HG02763 (cell line): ENCODE measurements around the gene EXOSC9.

ENCODE experiments used
- ATAC-seq: cut with Tn5 transposase; IDR thresholded peaks from one replicate; pipeline ENCODE4 v1.9.1; 2021; ENCODE audit warnings: mild to moderate bottlenecking, moderate library complexity; ENCODE audit not compliant: unreplicated experiment

EXOSC9 gene

DNA sequence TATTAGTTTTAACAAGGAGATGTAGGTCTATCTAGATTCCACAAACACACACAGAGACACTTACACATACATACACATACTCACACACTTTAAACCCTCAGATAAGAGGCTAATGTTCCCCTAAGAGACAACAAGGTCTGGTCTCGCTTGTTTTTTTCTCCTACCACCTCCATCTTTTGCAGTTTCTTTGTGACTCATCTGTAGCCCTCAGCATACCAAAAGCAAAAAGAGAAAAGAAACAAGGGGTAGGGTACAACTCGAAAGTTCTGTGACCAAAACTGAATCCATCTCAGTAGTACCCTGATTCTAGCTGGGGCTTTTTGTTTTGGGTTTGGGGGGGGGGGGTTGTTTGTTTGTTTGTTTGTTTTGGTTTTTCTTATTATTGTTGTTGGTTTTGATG lies 12.2 kb upstream of the EXOSC9 start:
- ATAC-seq = peak; percentile 94

- ATAC-seq = no peak
Measured at GRCh38 chr4:121789455-121789854, 11.7 kb upstream of the EXOSC9 start.

DNA sequence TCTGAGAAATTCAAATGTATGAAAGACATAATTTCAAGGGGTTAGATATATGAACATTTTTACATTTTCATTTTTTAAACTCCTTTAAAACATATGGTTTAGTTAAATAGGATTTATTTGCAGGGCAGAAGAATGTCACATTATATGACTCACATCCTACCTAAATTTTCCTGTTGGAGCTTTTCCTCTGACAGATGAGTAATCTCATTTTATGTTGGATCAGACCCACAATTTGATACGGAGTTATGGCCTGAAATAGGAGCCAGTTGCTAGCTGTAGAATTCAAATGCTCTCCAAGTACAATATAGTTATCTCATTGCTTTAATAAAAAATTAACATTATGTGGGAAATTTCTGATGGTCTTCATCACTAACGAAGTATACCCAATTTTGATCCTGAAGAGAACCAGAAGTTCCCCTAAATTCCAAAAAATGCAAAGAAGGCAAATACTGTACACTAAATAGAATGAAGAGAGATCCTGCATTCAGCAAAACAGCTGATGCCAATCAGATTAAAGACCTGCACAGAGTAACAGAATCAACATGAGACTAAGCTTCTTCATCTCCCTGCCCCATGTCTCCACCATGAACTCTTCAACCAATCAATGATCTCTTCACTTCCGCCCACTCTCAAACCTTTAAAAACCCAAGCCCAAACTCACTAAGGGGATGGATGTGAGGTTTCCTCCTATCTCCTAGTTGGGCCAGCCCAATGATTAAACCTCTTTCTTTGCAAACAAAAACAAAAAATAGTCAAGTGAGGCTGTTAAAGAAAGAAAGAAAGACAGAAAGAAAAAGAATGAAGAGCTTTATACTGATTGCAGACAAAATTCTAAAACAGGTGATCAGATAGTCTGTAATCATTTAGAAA lies 10.9 kb upstream of the EXOSC9 start:
- no peak for ATAC-seq

DNA sequence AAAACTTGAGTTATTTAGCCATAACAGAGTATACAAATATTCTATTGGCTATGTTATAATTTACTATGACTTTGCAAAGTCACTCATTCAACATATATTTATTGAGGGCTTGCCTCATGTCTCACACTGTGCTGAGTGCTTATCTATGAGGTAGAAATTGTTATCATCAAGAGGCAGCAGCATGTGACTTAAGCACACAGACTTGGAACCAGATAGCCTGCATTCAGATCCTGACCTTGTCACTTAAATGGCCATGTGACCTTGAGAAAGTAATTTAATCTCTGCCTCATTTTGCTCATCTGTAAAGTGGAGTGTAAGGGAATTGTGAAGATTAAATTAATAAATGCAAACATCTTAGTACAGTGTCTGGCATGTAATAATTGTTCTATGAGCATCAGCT lies 10.1 kb upstream of the EXOSC9 start:
- ATAC-seq = no peak

DNA sequence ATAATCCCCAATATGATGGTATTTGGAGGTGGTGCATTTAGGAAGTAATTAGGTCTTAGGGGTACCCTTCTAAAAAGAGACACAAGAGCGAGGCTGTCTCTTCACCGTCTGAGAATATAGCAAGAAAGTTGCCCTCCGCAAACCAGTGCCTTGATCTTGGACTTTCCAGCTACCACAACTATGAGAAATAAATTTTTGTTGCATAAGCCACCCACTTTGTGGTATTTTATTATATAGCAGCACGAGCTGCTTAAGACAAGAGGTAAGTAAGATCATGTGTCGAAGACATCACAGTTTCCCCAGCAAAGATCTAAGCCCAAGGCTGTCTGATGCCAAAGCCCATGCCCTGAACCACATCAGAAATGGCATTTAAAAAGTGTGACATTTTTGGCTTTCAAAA lies 9.6 kb upstream of the EXOSC9 start:
- ATAC-seq = no peak

- no peak for ATAC-seq
Measured at GRCh38 chr4:121792966-121793365, 8.2 kb upstream of the EXOSC9 start.

DNA sequence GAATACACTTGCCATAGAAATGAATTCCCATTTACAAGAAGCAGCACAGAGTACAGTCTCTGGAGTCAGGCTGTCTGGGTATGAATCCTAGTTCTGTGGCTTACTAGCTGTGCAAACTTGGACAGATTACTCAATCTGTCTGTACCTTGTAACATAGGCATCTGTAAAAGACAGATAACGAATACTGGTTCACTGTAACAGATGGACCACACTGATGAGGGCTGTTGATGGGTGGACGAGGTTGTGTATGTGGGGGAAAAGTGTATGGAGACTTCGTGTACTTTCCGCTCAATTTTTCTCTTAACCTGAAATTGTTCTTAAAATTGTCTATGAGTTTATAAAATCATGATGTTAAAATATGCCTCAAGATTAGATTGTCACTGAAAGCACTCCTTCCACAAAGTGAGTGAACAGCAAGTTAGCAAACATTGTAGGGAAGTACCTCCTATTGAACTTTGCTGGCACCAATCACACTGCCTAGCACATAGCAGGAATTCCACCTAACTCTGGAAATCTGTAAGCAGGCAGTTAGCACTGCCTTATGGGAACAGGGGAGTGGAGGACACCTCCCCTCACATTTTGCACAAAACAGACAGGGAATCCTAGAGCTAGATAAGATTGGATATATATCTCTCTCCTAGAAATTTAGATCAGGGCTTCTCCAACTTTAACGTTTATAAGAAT lies 6.5 kb upstream of the EXOSC9 start:
- ATAC-seq = no peak

DNA sequence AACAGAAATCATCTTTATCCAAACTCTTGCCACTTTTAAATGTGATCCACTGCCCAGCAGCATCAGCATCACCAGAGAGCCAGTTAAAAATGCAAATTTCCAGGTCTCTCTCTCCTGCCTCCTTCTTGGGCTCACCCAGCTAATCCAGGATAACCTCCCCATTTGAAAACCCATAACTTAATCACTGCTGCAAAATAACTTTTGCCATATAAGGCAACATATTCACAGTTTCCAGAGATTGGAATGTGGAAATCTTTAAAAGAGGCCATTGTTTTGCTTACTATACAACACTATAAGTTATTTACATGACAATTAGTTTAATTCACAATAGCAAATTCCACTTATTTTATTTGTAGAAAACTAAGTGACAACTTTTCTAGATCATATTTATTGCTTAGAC lies 4.8 kb upstream of the EXOSC9 start:
- ATAC-seq = no peak

DNA sequence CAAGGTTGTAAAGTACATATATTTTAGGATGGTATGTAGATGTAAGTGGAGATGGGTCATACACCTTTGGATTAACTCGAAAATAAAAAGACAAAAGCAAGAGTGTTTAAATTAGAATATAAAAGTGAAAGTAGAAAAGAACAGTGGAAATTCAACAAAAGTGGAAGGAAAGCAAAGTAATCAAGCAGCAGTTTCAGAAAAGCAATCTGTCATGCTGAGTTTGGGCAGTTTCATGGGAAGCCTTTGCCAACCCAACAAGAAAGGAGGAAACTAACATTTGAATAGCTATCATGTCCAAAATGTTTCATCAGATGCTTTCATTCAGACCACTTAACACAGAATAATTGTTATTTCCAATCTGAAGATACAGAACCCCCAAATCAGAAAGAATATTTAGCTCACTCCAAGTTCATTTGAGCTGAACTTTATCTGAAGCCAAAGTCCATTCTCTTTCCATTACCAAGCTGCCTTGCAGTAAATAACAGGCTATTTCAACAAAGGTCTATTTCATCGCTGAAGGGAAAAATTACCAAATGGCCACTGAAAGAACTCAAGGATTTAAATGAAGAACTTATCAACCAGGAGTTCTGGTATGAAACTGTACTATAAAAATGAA lies 1.8 kb upstream of the EXOSC9 start:
- ATAC-seq = no peak

DNA sequence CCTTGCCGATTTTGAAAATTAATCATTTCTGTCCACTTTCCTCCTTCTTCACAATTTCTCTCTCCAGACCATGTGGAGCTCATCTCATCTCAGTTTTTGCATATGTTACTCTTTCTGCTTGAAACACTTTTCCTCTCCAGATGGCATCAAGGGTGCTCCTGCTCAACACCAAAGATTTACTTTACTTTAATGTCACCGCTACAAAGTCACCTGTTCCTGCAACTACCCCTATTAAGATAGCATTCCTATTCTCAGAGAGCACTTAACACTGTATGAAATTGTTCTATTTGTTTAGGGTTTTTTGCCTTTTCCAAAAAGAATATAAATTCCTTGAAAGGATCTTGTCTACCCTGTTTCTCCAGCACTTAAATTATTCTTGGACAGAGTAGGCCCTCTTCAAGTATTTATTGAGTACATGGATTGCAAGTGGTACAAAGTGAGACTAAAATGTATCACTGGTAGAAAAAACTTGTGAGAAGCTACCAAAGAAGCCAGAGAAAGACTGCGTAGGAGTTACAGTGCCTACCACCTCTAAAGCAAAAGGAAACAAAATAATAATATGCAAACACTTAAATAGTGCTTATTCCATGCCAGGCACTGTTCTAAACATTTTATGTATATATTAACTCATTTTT lies 1.1 kb upstream of the EXOSC9 start:
- no peak for ATAC-seq

DNA sequence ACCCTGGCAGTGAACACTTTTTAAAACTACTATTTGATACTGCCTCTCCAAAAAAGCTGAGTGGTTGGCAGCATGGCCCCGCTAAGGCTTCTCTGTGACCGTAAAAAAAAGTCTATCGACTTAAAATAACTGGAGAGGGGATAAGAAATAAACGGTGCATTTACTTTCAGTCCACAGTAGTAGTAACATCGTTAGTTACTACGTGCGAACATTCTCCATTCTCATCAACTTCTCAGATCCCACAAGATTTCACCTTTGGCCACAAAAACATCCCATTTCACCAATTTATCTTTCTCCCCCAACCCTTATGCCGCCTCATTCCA lies 524 bp upstream of the EXOSC9 start:
- peak; percentile 17 for ATAC-seq

GRCh38 chr4:121801715-121802075 lies 572 bp downstream of the EXOSC9 start:
- no peak for ATAC-seq

GRCh38 chr4:121806411-121806810 lies 5.3 kb downstream of the EXOSC9 start:
- no peak for ATAC-seq

DNA sequence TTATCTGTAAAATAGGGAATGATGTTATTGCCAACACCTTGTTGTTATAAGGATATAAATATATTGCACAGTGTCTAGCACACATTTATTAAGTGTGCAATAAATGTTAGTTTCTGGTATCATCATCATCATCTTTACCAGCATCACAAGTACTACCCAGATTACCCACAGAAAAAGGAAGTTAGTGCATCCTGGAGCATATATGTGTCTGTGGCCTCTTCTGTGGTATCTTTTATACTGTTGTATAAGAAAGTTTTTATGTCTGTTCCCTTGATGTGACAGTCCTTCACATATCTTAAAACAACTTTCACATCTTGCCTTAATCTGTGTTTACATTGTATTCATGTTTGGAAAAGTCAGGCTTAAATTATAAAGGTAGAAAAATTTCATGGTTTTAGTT lies 10.0 kb downstream of the EXOSC9 start:
- ATAC-seq = no peak

- no peak for ATAC-seq
Measured at GRCh38 chr4:121814756-121815155, 13.6 kb downstream of the EXOSC9 start.

DNA sequence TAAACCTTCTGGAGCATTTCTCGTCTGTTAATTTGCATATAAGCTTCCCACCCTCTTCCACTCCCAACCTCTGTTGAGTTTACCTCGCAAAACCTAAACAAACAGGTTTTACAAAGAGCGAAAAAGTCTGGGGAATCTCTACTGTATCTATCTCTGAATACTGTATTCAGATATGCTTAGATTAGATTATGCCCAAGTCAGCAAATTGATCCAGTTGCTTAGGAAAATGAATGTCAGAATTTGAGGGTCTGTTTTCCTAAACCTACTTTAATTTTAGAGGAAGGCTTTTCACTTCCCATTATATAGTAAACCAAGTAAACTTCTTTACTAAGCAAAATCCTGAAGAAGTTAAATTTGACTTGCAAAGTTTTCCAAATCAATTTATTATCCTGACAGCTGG lies 15.9 kb downstream of the EXOSC9 start:
- no peak for ATAC-seq

DNA sequence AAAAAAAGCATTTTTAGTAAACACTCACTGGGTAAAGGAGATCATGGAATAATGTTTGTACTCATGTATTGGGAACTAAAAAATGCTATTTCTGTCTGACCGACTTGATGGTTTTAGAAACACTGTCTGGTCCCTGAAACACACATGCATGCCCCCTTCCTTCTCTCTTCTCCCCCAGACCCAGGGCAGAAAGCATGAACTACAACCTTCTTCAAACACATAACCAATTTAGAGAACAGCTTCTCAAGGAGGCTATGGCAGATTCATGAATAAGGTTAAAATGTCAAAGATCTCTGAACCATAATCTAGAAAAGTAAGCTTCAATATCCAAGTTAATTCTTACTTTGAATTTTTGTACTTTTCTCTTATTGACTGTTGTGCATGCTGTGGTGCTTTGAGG lies 16.6 kb downstream of the EXOSC9 start:
- ATAC-seq = no peak

- ATAC-seq = no peak
Measured at GRCh38 chr4:121818215-121818614, 17.1 kb downstream of the EXOSC9 start.

DNA sequence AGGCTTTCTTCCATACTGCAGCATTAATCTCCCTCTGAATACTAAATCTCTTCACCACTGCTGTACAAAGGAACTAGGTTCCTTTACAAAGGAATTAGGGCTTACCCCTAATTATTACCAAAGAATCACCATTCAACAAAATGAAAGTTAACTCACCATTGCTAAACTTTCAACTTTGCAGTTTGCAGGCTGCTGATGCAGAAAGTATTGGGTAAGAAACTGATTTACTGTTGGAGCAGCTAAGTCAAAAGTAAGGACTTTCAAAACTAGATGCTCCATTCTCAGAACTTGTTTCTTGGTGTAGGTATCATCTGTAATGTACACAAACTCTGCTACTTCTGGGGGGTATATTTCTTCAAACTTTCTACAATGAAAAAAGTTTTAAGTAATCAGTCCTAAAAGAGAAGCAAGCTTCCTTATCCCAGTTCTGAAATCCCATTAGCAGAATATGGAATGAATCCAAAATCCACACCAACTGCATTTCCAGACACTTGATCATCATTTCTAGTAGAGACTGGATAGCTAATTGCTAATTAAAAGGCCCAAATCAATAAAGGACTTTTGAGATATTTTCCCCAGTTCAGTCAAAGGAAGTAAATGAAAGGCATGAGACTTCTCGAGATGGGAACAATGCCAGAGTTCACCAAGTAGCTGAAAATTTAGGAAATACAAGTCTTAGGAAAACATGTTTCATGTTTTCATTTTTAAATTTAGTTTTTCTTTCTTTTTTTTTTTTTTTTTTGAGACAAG lies 18.3 kb downstream of the EXOSC9 start:
- no peak for ATAC-seq

DNA sequence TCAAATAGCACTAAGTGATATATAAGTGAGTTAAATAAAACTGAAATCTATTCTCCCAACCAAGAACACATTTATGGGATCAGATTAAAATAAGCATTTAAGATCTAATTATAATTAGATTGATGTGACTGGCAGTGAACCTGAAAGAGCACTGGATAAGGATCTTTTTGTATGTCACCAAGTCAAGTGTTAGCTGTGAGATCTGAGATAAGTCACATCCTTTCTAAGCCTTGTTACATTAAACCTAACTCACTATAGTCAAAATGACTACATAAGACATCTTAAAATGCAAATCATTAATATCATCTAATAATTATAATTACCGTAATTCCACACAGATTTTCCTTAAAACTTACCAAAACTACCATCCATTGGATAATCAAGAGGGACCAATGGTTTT lies 20.9 kb downstream of the EXOSC9 start:
- no peak for ATAC-seq
